Stimulated activated CD8-positive, alpha-beta memory T cell treated with anti-CD3 and anti-CD28 coated beads, Interleukin-7, amount 100 ng/mL, for 1 hour (primary cell): Measurements from ENCODE around the gene GPN3.
"Not testable (repeated sequence)": the region's sequence is repeated elsewhere in the genome, so short reads cannot be mapped to it uniquely, and the experiment has no call there.

Experiments
- DNase-seq, 2 donors: peaks; one replicate each; pipeline ENCODE4 v3.0.0-alpha.2; 2020; ENCODE audit warnings: low read depth in 2 of 2

GPN3 gene

DNA sequence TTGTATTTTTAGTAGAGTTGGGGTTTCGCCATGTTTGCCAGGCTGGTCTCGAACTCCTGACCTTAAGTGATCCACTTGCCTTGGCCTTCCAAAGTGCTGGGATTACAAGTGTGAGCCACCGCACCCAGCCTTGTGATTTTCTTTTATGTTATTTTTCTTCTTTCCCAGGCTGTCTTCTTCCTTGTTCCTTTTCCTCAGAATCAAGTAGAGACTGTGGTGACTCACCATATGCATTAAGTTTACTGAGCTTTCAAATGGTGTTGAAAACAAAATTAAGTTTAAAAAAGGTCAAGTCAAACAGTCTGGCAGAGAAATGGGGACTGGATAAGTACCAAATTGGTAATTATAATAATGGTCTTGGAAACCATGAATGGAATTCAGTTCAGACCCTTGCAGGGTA is 23.6 kb downstream of the GPN3 start:
- DNase-seq, result no peak

DNA sequence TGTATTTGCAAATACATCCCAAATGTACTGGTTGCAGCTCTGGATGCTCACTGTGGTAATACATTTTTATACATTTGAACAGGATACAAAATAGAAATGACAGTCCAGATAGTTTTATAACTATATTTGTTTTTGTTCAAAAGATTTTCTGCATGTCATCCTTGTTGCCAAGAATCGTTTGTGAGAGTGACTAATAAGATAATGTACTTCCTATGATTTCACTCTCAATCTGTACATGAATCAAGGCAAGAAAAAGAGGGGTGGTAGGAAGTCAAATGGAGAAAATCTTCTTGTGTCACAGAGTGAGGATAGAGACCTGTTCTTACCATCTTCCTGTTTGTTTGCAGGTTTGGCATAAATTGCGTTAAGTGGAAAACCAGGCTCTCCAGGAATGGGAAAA is 31.8 kb downstream of the GPN3 start:
- DNase-seq, result no peak

DNA sequence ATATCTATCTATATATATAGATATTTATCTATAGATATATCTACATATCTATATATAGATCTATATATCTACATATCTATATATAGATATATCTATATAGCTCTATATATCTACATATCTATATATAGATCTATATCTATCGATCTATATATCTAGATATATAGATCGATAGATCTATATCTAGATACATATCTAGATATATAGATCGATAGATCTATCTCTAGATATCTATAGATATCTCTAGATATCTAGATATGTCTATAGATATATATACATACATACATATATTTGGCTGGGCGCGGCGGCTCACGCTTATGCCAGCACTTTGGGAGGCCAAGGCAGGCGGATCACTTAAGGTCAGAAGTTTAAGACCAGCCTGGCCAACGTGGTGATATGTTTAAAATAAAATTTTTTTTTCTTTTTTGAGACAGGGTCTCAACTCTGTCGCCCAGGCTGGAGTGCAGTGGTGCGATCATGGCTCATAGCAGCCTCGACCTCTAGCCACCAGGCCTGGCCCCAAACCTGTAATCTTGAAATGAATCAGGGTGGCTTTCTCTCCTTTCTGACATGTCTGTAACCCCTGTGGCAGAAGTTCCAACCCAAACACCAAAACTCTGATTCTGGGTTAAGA is 36.0 kb downstream of the GPN3 start:
- no peak for DNase-seq

DNA sequence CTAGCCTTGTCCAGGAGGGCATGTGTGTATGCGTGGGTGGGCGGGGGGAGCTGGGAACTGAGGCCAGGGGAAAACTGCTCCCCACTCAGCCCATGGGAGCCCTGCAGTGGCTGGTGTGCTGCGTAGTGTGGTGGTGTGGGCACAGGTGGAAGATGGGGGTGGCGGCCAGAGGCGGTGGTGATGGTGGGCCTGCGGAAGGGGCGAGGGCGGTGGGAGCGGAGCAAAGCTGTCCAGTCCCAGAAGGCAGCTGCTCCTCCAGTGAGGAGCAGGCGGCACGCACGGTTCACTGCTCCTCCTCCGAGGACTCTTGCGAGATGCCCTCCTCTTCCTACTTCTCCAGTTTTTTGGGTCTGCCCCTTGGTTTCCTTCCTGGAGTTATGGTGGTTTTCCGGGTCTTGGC is 38.4 kb downstream of the GPN3 start:
- not testable (repeated sequence) for DNase-seq

DNA sequence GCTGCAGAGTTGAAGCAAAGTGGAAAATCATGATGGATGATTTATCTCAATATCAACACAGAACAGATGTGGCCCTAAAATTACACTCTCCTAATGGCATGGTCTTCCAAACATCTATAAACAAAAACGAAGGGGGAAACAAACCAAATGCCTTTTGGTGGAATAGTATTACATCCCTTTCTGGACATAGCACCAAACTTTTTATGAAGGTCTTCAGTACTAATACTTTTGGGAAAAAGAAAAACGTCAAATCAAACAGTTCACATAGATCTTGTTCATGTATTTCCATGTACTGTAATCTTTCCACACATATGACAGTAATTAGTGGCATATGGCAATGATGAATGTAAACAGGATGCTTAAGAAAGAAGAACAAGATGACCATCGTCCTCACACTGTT is 41.7 kb downstream of the GPN3 start:
- no peak for DNase-seq

DNA sequence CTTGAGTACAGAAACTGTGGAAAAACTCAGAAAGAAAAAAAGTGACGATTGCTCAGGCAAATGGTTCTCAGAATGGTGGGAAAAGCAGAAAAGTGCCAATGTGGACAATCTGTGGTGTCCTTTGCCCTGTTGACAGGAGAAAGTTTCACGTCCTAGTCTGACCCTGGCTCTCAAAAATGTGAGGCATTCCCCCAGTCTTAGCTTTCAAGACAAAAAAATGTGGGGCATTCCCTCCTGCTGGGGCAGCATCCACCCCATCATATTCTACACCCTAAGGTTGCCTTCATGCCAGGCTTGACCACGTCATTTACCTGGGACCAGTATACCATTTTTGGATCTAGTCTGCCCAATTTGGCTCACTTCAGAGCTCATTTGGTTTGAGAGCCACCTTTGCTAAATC is 43.8 kb downstream of the GPN3 start:
- DNase-seq, result no peak

DNA sequence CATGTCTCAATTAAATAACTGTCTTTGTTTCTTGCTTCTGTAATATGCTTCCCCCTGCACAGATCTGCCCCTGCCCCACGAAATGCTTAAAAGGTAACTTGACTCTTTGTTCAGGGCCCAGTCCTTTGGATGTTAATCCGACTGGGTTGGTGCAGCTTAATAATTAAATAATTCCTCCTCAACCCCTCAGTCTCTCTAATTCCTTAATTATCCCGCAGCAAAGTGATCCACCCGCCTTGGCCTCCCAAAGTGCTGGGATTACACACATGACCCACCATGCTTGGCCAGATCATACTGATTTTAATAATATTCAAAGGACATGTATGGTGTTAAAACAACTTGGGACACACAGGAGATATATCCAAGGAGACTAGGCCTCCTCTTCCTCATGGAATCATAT is 46.4 kb downstream of the GPN3 start:
- DNase-seq, result no peak

DNA sequence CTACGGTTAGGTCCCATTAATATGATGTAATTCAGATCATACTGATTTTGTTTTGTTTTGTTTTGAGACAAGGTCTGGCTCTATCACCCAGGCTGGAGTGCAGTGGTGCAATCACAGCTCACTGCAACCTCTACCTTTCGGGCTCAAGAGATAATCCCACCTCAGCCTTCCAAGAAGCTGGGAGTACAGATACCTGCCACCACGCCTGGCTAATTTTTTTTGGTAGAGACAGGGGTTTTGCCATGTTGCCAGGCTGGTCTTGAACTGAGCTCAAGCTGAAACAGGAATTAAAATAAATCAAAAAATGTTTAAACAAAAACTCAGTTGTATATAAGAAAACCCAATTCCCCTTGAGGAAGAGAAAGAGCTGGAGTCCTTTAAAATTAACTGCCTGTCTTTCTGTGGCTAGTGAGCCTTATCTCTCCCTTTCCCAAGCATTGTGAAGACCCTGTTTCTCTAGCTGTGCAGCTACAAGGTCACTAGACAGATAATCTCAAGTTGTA is 46.8 kb downstream of the GPN3 start:
- DNase-seq, result no peak

DNA sequence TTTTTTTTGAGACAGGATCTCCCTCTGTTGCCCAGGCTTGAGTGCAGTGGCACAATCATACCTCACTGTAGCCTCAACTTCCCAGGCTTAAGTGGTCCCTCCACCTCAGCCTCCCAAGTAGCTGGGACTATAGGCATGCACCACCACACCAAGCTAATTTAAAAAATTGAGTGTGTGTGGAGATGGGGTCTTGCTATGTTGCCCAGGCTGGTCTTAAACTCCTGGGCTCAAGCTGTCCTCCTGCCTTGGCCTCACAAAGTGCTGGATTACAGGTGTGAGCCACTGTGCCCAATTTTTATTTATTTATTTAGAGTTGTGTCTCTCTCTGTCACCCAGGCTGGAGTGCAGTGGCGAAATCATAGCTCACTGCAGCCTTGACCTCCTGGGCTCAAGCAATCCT is 47.4 kb downstream of the GPN3 start:
- DNase-seq, result not testable (repeated sequence)

DNA sequence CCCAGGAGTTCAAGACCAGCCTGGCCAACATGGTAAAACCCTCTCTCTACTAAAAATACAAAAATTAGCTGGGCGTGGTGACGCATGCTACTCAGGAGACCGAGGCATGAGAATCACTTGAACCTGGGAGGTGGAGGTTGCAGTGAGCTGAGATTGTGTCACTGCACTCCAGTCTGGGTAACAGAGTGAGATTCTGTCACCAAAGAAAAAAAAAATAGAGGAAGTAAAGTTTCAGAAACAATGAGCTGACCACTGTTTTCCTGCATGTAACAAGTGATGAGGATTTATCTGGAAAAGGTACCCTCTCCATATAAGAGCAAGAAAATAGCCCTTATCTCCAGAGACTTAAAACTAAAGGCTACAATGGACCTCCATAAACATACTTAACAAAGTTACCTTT is 50.9 kb downstream of the GPN3 start:
- not testable (repeated sequence) for DNase-seq

DNA sequence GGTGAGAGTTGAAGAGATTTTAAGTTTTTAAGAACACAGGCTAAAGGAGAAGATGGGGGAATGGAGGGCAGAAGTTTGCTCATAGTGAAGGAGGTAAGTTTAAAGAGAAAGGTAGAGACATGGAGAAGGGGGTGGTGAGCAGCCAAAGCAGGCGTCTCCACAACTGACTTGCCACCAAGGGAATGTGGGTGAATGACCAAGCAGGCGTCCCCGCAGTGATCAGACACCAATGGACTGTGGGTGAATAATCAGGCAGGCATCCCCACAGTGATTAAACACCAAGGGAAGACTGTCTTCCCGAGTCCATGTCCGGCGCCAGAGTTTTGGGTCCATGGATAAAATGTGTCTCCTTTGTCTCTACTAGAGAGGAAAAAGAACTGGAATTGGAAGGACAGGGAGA is 58.0 kb downstream of the GPN3 start:
- DNase-seq, result not testable (repeated sequence)

DNA sequence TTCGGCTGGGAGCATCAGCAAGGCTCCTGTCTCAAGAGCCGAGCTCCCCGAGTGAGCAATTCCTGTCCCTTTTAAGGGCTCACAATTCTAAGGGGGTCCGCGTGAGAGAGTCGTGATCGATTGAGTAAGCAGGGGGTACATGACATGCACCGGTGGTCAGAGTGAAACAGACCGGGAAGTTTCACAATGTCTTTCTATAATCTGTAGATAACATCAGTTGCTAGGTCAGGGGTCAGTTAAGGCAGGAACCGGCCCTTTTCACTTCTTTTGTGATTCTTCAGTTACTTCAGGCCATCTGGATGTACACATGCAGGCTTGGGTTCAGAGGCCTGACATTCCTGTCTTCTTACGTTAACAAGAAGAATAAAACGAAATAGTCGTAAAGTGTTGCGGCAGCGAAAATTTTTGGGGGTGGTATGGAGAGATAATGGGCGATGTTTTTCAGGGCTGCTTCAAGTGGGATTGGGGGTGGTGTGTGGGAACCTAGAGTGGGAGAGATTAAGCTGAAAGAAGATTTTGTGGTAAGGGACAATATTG is 62.9 kb downstream of the GPN3 start:
- not testable (repeated sequence) for DNase-seq

DNA sequence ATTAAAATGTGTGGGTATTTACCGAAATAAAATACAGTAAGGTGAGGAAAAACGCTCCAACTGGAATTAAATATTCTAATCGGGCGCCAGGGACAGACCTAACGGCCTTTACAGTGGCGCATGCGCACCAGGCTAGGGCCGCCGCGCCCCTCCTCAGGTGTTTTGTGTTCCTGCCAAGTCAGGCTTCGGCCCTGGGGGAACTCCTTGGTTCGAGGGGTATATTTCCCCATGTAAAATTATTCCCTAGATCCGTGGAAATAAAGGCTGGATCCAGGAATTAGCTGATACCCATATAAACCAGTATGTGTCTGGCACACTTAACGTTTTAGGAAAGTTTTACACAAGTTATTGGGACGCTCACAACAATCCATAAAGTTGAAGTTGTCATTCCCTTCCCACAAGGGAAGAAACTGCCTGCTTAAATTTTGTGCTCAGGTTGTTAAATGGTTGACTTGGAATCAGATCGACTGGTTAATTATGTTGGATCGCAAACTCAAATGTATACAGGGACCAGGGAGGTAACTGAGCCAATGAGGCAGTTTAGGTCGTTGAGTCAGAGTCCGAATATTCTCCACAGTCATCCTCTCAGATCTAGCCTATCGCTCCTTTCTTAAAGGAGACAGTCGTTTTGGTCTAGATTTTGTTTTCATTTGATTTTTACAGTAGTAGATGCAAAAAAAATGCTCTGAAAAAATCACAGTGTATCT is 63.9 kb downstream of the GPN3 start:
- peak; percentile 51 to 55 for DNase-seq

DNA sequence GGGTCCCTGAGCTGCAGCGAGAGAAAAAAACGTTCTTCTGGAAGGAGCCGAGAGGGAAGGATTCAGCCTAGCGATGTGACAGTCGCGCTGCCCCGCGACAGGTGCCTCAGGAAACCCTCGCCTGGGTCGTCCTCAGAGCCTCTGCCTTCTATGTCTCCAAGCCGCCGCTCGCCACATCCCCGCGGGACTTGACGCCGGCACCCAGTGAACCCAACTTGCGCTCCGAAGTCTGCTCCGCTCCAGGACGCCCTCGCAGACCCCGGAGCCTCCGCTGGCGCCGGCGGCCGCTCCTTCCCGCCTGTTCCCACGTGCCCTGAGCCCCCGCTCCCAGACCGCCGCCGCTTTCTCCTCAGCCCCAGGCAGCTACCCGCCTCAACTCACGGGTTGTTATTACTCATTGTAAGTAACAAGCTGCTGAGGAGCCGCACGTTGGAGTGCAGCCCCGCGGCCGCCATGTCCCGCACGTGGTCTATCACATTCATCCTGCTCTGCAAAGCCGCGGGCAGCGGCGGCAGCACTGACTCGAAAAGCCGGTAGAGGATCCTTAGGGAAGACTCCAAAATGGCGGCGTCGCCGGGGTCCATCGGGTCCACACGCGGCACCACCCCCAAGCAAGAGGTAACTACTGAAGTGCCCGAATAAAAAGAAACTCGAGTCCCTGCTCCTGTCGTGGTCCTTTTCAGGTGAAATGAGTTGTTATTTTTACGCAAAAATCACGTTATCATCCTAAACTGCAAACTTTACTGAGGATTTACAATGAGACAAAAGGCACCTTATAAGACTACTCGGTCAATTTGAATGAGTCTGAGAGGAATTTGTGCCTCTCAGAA is 64.7 kb downstream of the GPN3 start, which contains the start of gene ANAPC7:
TSS of gene ANAPC7 (minus strand) at position 563 of the 830 bp plus-strand sequence. CDS start at position 482, 81 bp downstream.
- DNase-seq, result peak; percentile 67 to 74
